ENCODE measurements around the gene CATSPERE.

Gene CATSPERE

GRCh38 chr1:244536316-244536715, 75.2 kb downstream of the CATSPERE start:
- Mint-ChIP-seq H3K36me3 (ENCODE audit: low read depth) (peaks cover under 1% of the 10 kb centered on the region), H3K4me3 (no peak overlapping the region), H3K27me3 (ENCODE audit: low read depth) (no peaks in the 10 kb centered on the region), H3K9me3 (peaks cover 19% of the 10 kb centered on the region), H3K4me1 (no peaks in the 10 kb centered on the region), H3K27ac (no peak overlapping the region)
- TF ChIP-seq, protein P1, sequence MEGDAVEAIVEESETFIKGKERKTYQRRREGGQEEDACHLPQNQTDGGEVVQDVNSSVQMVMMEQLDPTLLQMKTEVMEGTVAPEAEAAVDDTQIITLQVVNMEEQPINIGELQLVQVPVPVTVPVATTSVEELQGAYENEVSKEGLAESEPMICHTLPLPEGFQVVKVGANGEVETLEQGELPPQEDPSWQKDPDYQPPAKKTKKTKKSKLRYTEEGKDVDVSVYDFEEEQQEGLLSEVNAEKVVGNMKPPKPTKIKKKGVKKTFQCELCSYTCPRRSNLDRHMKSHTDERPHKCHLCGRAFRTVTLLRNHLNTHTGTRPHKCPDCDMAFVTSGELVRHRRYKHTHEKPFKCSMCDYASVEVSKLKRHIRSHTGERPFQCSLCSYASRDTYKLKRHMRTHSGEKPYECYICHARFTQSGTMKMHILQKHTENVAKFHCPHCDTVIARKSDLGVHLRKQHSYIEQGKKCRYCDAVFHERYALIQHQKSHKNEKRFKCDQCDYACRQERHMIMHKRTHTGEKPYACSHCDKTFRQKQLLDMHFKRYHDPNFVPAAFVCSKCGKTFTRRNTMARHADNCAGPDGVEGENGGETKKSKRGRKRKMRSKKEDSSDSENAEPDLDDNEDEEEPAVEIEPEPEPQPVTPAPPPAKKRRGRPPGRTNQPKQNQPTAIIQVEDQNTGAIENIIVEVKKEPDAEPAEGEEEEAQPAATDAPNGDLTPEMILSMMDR (IDR thresholded peaks at IDR 0.05; ENCODE audit: unreplicated experiment in 3 of 3) = no peak

DNA sequence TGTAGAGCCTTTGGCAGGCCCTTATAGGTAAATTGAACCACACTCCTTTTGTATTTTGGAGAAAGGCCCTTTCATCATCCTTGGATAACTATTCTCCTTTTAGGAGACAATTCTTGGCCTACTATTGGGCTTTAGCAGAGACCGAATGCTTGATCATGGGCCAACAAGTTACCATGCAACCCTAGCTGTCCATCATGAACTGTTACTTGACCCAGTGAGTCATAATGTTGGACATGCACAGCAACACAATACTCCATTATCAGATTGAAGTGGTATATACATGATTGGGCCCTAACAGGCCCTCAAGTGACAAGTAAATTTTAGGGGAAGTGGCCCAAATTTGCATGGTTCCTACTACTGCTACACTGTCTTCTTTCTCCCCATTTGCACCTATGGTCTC, 84.4 kb downstream of the CATSPERE start:
- TF ChIP-seq, protein P1 (IDR thresholded peaks at IDR 0.05; ENCODE audit: unreplicated experiment in 3 of 3) = no peak
- H3K4me1 Mint-ChIP-seq = no peaks in the 10 kb centered on the region
- no peak overlapping the region for H3K4me3 Mint-ChIP-seq
- no peaks in the 10 kb centered on the region for H3K36me3 Mint-ChIP-seq (ENCODE audit: low read depth)
- peaks cover 21% of the 10 kb centered on the region for H3K9me3 Mint-ChIP-seq
- H3K27me3 Mint-ChIP-seq (ENCODE audit: low read depth) = no peaks in the 10 kb centered on the region
- no peak overlapping the region for H3K27ac Mint-ChIP-seq

GRCh38 chr1:244548558-244549115, 87.6 kb downstream of the CATSPERE start:
- no peaks in the 10 kb centered on the region for H3K36me3 Mint-ChIP-seq (ENCODE audit: low read depth)
- H3K27ac Mint-ChIP-seq = no peak overlapping the region
- H3K27me3 Mint-ChIP-seq (ENCODE audit: low read depth) = no peaks in the 10 kb centered on the region
- H3K4me1 Mint-ChIP-seq = no peaks in the 10 kb centered on the region
- H3K9me3 Mint-ChIP-seq = peaks cover 21% of the 10 kb centered on the region
- H3K4me3 Mint-ChIP-seq = no peak overlapping the region
- TF ChIP-seq, protein P1 (IDR thresholded peaks at IDR 0.05; ENCODE audit: unreplicated experiment in 3 of 3) = no peak

DNA sequence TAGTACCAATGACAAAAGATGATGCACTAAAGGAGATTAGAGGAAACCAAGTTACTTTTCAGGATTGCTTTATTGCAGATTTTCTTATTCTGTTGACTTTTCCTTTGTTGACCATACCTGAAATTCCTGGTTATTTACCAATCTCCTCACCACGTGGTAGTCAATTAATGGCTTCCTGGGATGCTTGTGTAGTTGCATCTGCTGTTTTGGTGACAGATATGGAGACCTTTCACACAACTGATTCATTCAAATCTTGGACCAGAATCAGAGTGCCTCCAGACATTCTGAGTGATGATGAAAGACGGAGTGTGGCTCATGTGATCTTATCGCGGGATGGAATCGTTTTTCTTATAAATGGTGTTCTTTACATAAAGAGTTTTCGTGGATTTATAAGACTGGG, 91.3 kb downstream of the CATSPERE start:
- Mint-ChIP-seq H3K27me3 (ENCODE audit: low read depth) (no peaks in the 10 kb centered on the region), H3K4me1 (no peaks in the 10 kb centered on the region), H3K9me3 (peaks cover 18% of the 10 kb centered on the region), H3K4me3 (no peak overlapping the region), H3K36me3 (ENCODE audit: low read depth) (no peaks in the 10 kb centered on the region), H3K27ac (no peak overlapping the region)
- TF ChIP-seq, protein P1 (IDR thresholded peaks at IDR 0.05; ENCODE audit: unreplicated experiment in 3 of 3) = no peak

GRCh38 chr1:244556263-244556662, 95.2 kb downstream of the CATSPERE start:
- Mint-ChIP-seq H3K27ac (no peak overlapping the region), H3K36me3 (ENCODE audit: low read depth) (no peaks in the 10 kb centered on the region), H3K4me1 (no peaks in the 10 kb centered on the region), H3K9me3 (peaks cover 33% of the 10 kb centered on the region), H3K4me3 (no peak overlapping the region), H3K27me3 (ENCODE audit: low read depth) (no peaks in the 10 kb centered on the region)
- TF ChIP-seq, protein P1 (IDR thresholded peaks at IDR 0.05; ENCODE audit: unreplicated experiment in 3 of 3) = no peak

DNA sequence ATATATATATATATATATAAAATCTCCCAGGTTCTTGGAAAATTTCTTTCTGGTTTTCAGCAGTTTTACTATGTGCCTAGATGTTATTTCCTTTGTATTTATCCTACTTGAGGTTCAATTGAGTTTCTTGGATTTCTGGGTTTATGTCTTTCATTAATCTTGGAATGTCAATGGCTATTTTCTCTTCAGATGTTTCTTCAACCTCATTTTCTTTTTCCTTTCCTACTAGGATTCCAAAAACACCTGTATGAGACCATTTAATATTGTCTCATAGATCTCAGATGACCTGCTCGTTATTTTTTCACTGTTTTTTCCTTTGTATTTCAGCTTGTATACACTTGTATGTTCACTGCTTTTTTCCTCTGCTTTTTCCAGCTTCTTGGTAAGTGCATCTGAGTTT, 96.5 kb downstream of the CATSPERE start:
- H3K9me3 Mint-ChIP-seq = peaks cover 30% of the 10 kb centered on the region
- no peaks in the 10 kb centered on the region for H3K36me3 Mint-ChIP-seq (ENCODE audit: low read depth)
- TF ChIP-seq, protein P1 (IDR thresholded peaks at IDR 0.05; ENCODE audit: unreplicated experiment in 3 of 3) = no peak
- no peak overlapping the region for H3K27ac Mint-ChIP-seq
- H3K27me3 Mint-ChIP-seq (ENCODE audit: low read depth) = no peaks in the 10 kb centered on the region
- no peak overlapping the region for H3K4me3 Mint-ChIP-seq
- H3K4me1 Mint-ChIP-seq = no peaks in the 10 kb centered on the region

All from nephron (organoid).